HG03039 (cell line): ENCODE measurements around the gene C16orf95.
"Not testable (repeated sequence)": the region's sequence is repeated elsewhere in the genome, so short reads cannot be mapped to it uniquely, and the experiment has no call there.

Experiments
- ATAC-seq: cut with Tn5 transposase; IDR thresholded peaks from one replicate; pipeline ENCODE4 v1.9.1; 2021; ENCODE audit warnings: mild to moderate bottlenecking, moderate library complexity; ENCODE audit not compliant: unreplicated experiment

C16orf95 gene

GRCh38 chr16:87259431-87259830 lies 57.8 kb downstream of the C16orf95 start:
- no peak for ATAC-seq

- ATAC-seq, result not testable (repeated sequence)
These were observed 58.5 kb downstream of the C16orf95 start for GRCh38 chr16:87258653-87259052.

GRCh38 chr16:87255866-87256265 lies 61.3 kb downstream of the C16orf95 start:
- ATAC-seq, result no peak

GRCh38 chr16:87254734-87255133 lies 62.5 kb downstream of the C16orf95 start:
- no peak for ATAC-seq

- no peak for ATAC-seq
These were observed 62.9 kb downstream of the C16orf95 start for GRCh38 chr16:87254296-87254695.

GRCh38 chr16:87253536-87253935 lies 63.7 kb downstream of the C16orf95 start:
- ATAC-seq, result no peak
